Keratinocyte (primary cell): ENCODE measurements around the gene SEMA7A.

Source experiments
- CTCF ChIP-seq, 3 experiments: IDR thresholded peaks in 1 of 3; conservative IDR thresholded peaks in 1 of 3; optimal IDR thresholded peaks in 1 of 3; 2 replicates in 2 of 3; 3 replicates in 1 of 3; pipeline versions ENCODE3 to v1.5.1; 2011; ENCODE audit warnings: low read length in 3 of 3, mild to moderate bottlenecking in 3 of 3, moderate library complexity in 2 of 3, control low read depth in 1 of 3, inconsistent platforms in 1 of 3; ENCODE audit not compliant: insufficient read depth in 2 of 3; ENCODE audit errors: extremely low read depth in 1 of 3
- EZH2 ChIP-seq: IDR thresholded peaks from one replicate; pipeline ENCODE4 v1.6.1; 2012; ENCODE audit warnings: inconsistent platforms, mild to moderate bottlenecking, low read length, moderate library complexity

- no peak for TF ChIP-seq CTCF (optimal IDR thresholded peaks at IDR 0.05 in 1 of 3, IDR thresholded peaks at IDR 0.05 in 1 of 3, conservative IDR thresholded peaks at IDR 0.05 in 1 of 3; ENCODE audit: extremely low read depth in 1 of 3, insufficient read depth in 2 of 3, low read length in 3 of 3)
- no peak for TF ChIP-seq EZH2
Observed at GRCh38 chr15:74449643-74450205, 16.0 kb upstream of the SEMA7A start.
